ENCODE results near the gene FMOD. TPM values are rescaled to one million over a fixed set of nuclear protein-coding genes. Genes with fewer than 3 reads are reported as not detected.

The FMOD gene
- total RNA-seq, 2 donors from 2014 or later = not detected

- H3K4me3 Mint-ChIP-seq = no peak overlapping the region
- H3K27me3 Mint-ChIP-seq = peaks cover 55% of the 10 kb centered on the region
- no peak for ATAC-seq
Observed at GRCh38 chr1:203369666-203370065, 18.7 kb upstream of the FMOD start.

GRCh38 chr1:203368624-203369451 lies 17.9 kb upstream of the FMOD start:
- no peak overlapping the region for H3K27ac Mint-ChIP-seq
- no peaks in the 10 kb centered on the region for H3K9me3 ChIP-seq (ENCODE audit: control insufficient read depth, low read length, poor library complexity, severe bottlenecking)
- peaks cover 3% of the 10 kb centered on the region for H3K4me1 Mint-ChIP-seq
- DNase-seq (no peak), ATAC-seq (no peak)
- H3K27me3 Mint-ChIP-seq = peaks cover 63% of the 10 kb centered on the region
- H3K4me3 Mint-ChIP-seq = no peak overlapping the region
- peaks cover 5% of the 10 kb centered on the region for H3K36me3 Mint-ChIP-seq (ENCODE audit: low read depth)

More at GRCh38 chr1:203369666-203370065, 18.7 kb upstream of the FMOD start:
- Mint-ChIP-seq H3K36me3 (ENCODE audit: low read depth) (peaks cover 5% of the 10 kb centered on the region), H3K4me1 (peaks cover 3% of the 10 kb centered on the region), H3K27ac (no peak overlapping the region)
- H3K9me3 ChIP-seq (ENCODE audit: control insufficient read depth, low read length, poor library complexity, severe bottlenecking) = no peaks in the 10 kb centered on the region
- DNase-seq = no peak

- DNase-seq (no peak), ATAC-seq (no peak)
- H3K4me1 Mint-ChIP-seq = peaks cover 3% of the 10 kb centered on the region
- no peak overlapping the region for H3K4me3 Mint-ChIP-seq
- H3K27ac Mint-ChIP-seq = no peak overlapping the region
- H3K27me3 Mint-ChIP-seq = peaks cover 67% of the 10 kb centered on the region
- H3K36me3 Mint-ChIP-seq (ENCODE audit: low read depth) = peaks cover 5% of the 10 kb centered on the region
- H3K9me3 ChIP-seq (ENCODE audit: control insufficient read depth, low read length, poor library complexity, severe bottlenecking) = no peaks in the 10 kb centered on the region
Observed at GRCh38 chr1:203367057-203367456, 16.1 kb upstream of the FMOD start.

DNA sequence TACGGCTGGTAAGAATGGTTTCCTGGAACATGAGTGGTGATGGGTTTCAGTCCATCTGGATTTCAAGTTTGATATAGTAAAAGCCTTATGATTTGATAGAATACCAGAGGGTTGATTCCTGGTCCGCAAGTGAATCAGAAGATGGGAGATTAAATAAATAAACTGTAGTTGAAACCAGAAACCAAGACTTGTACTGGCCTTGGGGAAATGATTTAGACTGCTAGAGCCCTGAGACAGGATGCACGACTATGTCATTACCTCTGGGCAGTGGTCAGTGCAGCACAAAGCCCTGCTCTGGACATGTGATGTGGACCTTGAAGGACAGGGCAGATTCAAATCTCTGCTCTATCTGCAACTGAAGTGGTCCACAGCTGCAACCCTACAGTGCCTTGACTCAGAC lies 15.6 kb upstream of the FMOD start:
- H3K36me3 Mint-ChIP-seq (ENCODE audit: low read depth) = peaks cover 5% of the 10 kb centered on the region
- peaks cover 5% of the 10 kb centered on the region for H3K4me1 Mint-ChIP-seq

GRCh38 chr1:203364806-203365205 lies 13.9 kb upstream of the FMOD start:
- no peak overlapping the region for H3K27ac Mint-ChIP-seq
- H3K4me3 Mint-ChIP-seq = no peak overlapping the region
- no peaks in the 10 kb centered on the region for H3K9me3 ChIP-seq (ENCODE audit: control insufficient read depth, low read length, poor library complexity, severe bottlenecking)
- ATAC-seq (no peak), DNase-seq (no peak)
- peaks cover 73% of the 10 kb centered on the region for H3K27me3 Mint-ChIP-seq
- H3K36me3 Mint-ChIP-seq (ENCODE audit: low read depth) = peaks cover 5% of the 10 kb centered on the region
- peaks cover 7% of the 10 kb centered on the region for H3K4me1 Mint-ChIP-seq

More for the DNA sequence above, 15.6 kb upstream of the FMOD start:
- Mint-ChIP-seq H3K27ac (no peak overlapping the region), H3K4me3 (no peak overlapping the region), H3K27me3 (peaks cover 67% of the 10 kb centered on the region)
- H3K9me3 ChIP-seq (ENCODE audit: control insufficient read depth, low read length, poor library complexity, severe bottlenecking) = no peaks in the 10 kb centered on the region
- ATAC-seq (no peak), DNase-seq (no peak)

GRCh38 chr1:203364094-203364801 lies 13.3 kb upstream of the FMOD start:
- H3K27me3 Mint-ChIP-seq = peaks cover 73% of the 10 kb centered on the region
- H3K27ac Mint-ChIP-seq = no peak overlapping the region
- peaks cover 5% of the 10 kb centered on the region for H3K36me3 Mint-ChIP-seq (ENCODE audit: low read depth)
- peaks cover 7% of the 10 kb centered on the region for H3K4me1 Mint-ChIP-seq
- DNase-seq = no peak
- no peaks in the 10 kb centered on the region for H3K9me3 ChIP-seq (ENCODE audit: control insufficient read depth, low read length, poor library complexity, severe bottlenecking)
- ATAC-seq = no peak
- H3K4me3 Mint-ChIP-seq = no peak overlapping the region

DNA sequence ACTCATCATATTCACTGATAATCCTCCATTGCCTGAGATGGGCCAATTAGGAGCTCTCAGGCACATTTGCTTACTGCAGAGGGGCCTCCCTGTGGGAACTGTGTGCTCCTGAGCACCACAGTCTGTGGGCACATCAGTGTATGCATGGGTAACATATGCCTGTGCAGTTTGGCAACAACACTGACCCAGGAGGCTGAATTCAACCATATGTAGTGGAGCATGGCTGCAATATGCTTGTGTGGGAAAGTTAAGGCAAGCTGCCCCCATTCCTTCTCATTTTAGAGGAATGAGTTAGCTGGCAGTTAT lies 11.8 kb upstream of the FMOD start:
- DNase-seq (no peak), ATAC-seq (no peak)
- H3K36me3 Mint-ChIP-seq (ENCODE audit: low read depth) = peaks cover 4% of the 10 kb centered on the region
- H3K27ac Mint-ChIP-seq = no peak overlapping the region
- H3K4me1 Mint-ChIP-seq = peaks cover 7% of the 10 kb centered on the region
- H3K9me3 ChIP-seq (ENCODE audit: control insufficient read depth, low read length, poor library complexity, severe bottlenecking) = no peaks in the 10 kb centered on the region
- no peak overlapping the region for H3K4me3 Mint-ChIP-seq
- H3K27me3 Mint-ChIP-seq = peaks cover 73% of the 10 kb centered on the region

DNA sequence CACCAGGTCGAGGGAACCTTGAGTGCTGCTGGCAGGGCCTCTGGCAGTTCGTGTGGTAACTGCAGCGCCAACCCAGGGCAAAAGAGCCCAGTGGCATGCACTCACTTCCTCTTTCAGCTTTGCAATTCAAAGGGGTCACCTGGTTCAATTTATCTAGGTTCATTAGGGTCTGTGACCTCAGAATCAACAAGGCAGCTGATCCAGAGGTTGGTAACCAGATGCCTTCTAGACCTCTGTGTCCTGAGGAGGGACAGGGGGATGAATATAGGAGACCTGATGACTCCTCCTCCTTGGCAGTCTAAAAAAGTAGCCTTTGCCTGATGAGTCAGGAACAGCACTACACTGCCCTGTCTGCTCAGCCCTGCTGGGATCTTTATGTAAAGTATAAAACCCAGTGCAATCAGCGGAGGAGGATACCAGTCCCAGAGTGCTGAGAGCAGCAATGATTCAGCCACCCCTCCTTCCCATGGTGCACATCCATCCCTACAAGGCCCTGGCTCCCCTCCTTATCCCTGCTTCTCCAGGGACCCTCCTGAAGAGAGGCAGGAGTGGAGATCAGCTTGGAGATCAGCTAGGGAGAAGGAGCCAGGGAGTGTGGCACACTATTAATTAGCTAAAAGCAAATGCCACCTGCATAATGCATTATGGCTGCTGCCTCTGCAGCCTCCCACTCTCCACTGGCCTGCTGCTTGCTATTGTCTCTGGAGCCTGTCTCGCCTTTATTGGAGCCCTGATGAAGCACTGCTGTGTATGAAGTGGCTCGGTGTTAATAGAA lies 11.2 kb upstream of the FMOD start:
- H3K27ac Mint-ChIP-seq = no peak overlapping the region
- peaks cover 2% of the 10 kb centered on the region for H3K36me3 Mint-ChIP-seq (ENCODE audit: low read depth)
- peak; percentile 60 for ATAC-seq
- no peaks in the 10 kb centered on the region for H3K9me3 ChIP-seq (ENCODE audit: control insufficient read depth, low read length, poor library complexity, severe bottlenecking)
- no peak for DNase-seq
- peaks cover 7% of the 10 kb centered on the region for H3K4me1 Mint-ChIP-seq
- H3K4me3 Mint-ChIP-seq = no peak overlapping the region
- peaks cover 67% of the 10 kb centered on the region for H3K27me3 Mint-ChIP-seq

DNA sequence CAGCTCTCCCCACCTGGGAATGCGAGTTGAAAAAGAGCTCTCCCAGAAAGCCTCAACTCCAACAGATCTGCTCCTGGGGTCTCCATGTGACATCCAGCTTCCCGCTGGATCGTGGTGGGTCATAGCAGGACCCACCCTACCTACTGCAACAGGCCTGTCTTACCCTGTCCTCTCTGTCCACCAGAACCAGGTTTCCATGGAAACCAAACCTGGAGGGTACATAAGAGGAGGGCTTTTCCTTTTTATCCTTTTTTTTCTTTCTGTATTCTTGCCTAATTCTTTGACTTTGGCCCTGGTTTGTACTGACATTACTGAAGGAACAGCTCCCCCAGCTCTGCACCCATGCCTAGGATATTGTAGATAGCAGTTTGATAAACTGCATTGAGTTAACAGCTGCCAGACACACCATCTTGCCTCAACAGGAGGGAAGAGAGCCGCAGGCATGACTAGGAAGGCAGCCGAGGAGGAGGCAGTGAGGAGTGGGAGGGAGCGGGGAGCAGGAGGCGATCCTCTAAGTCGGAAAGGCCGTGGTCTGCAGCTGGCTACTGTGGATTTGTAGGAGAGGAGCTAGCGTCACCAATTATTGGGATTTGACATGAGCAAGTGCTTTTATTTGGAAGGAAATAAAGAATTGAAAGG lies 9.7 kb upstream of the FMOD start:
- H3K36me3 Mint-ChIP-seq (ENCODE audit: low read depth) = peaks cover 2% of the 10 kb centered on the region
- no peak for ATAC-seq
- peaks cover 61% of the 10 kb centered on the region for H3K27me3 Mint-ChIP-seq
- no peak overlapping the region for H3K27ac Mint-ChIP-seq
- H3K4me1 Mint-ChIP-seq = peaks cover 7% of the 10 kb centered on the region
- no peak overlapping the region for H3K4me3 Mint-ChIP-seq
- DNase-seq = no peak
- no peaks in the 10 kb centered on the region for H3K9me3 ChIP-seq (ENCODE audit: control insufficient read depth, low read length, poor library complexity, severe bottlenecking)

DNA sequence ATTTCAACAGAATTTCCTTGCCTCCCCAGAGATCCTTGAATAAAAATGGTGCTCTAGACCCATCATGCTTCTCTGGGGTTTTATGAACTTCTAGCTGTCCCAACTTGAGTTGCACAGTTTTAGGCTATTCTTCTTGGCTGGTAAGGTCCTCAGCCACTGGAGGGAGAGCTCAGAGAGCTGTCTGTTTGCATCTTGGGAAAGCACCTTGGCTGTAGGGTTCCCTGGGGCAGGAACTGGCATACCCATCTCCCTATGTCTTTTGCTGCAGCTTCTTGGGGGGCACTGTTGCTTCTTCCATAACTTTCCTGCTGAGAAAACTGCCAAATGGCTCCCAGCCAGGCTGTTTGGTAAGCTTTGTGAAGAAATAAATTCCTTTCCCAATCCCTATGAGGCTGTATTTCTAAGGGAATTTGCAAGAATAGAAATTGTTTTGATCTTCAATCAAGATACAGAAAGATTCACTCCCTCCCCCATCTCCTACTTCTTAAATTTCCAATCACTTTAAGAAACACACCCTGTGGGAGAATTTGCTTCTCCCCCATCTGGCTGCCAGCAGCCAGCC lies 8.2 kb upstream of the FMOD start:
- no peak overlapping the region for H3K4me3 Mint-ChIP-seq
- peaks cover 3% of the 10 kb centered on the region for H3K4me1 Mint-ChIP-seq
- H3K36me3 Mint-ChIP-seq (ENCODE audit: low read depth) = no peaks in the 10 kb centered on the region
- no peak for DNase-seq
- H3K27ac Mint-ChIP-seq = no peak overlapping the region
- peaks cover 54% of the 10 kb centered on the region for H3K27me3 Mint-ChIP-seq
- no peaks in the 10 kb centered on the region for H3K9me3 ChIP-seq (ENCODE audit: control insufficient read depth, low read length, poor library complexity, severe bottlenecking)
- no peak for ATAC-seq

GRCh38 chr1:203354246-203354645 lies 3.3 kb upstream of the FMOD start:
- Mint-ChIP-seq H3K36me3 (ENCODE audit: low read depth) (no peaks in the 10 kb centered on the region), H3K4me1 (peaks cover 2% of the 10 kb centered on the region), H3K27ac (no peak overlapping the region), H3K27me3 (peaks cover 67% of the 10 kb centered on the region), H3K4me3 (no peak overlapping the region)
- H3K9me3 ChIP-seq (ENCODE audit: control insufficient read depth, low read length, poor library complexity, severe bottlenecking) = no peaks in the 10 kb centered on the region
- no peak for ATAC-seq
- no peak for DNase-seq

- DNase-seq = no peak
- no peaks in the 10 kb centered on the region for H3K9me3 ChIP-seq (ENCODE audit: control insufficient read depth, low read length, poor library complexity, severe bottlenecking)
- no peak for ATAC-seq
- H3K27ac Mint-ChIP-seq = no peak overlapping the region
- peaks cover 2% of the 10 kb centered on the region for H3K4me1 Mint-ChIP-seq
- H3K27me3 Mint-ChIP-seq = peaks cover 67% of the 10 kb centered on the region
- no peaks in the 10 kb centered on the region for H3K36me3 Mint-ChIP-seq (ENCODE audit: low read depth)
- no peak overlapping the region for H3K4me3 Mint-ChIP-seq
Observed at GRCh38 chr1:203353486-203353885, 2.6 kb upstream of the FMOD start.
